LNCaP clone FGC (cell line): ENCODE data around the gene ISOC2.
"Not testable (repeated sequence)": the region's sequence is repeated elsewhere in the genome, so short reads cannot be mapped to it uniquely, and the experiment has no call there.

Experiments used
- DNase-seq: peaks from one replicate; pipeline ENCODE4 v3.0.0-alpha.2; 2011; ENCODE audit warnings: low read depth
- H3K4me3 ChIP-seq: 2 replicates; pipeline ENCODE4 v1.5.1; 2011; ENCODE audit warnings: mild to moderate bottlenecking, low read depth, low read length, control low read depth
- CTCF ChIP-seq: IDR thresholded peaks from 2 replicates; pipeline ENCODE4 v1.5.1; 2012; ENCODE audit warnings: mild to moderate bottlenecking; ENCODE audit not compliant: control insufficient read depth, insufficient read depth; ENCODE audit errors: extremely low read depth

Gene ISOC2

GRCh38 chr19:55449469-55449868 is 12.0 kb downstream of the ISOC2 start:
- H3K4me3 ChIP-seq: no peak overlapping the region
- no peak for TF ChIP-seq CTCF
- DNase-seq: no peak

- H3K4me3 ChIP-seq, DNase-seq: not testable (repeated sequence)
Measured at GRCh38 chr19:55448175-55448490, 13.3 kb downstream of the ISOC2 start.

- no peak for TF ChIP-seq CTCF
- H3K4me3 ChIP-seq: no peak overlapping the region
- DNase-seq: no peak
Measured at GRCh38 chr19:55447421-55448174, 13.8 kb downstream of the ISOC2 start.

- DNase-seq: no peak
- no peak overlapping the region for H3K4me3 ChIP-seq
- no peak for TF ChIP-seq CTCF
Measured at GRCh38 chr19:55446060-55446459, 15.4 kb downstream of the ISOC2 start.

GRCh38 chr19:55444646-55445045 is 16.8 kb downstream of the ISOC2 start:
- no peak overlapping the region for H3K4me3 ChIP-seq
- no peak for DNase-seq
- no peak for TF ChIP-seq CTCF

GRCh38 chr19:55443824-55444480 is 17.5 kb downstream of the ISOC2 start:
- no peak overlapping the region for H3K4me3 ChIP-seq
- TF ChIP-seq CTCF: no peak
- DNase-seq: no peak

GRCh38 chr19:55443045-55443823 is 18.2 kb downstream of the ISOC2 start, which contains the start of gene SHISA7:
Gene SHISA7, minus strand, starts transcription at chr19:55443300. Its CDS starts 437 bp downstream, at chr19:55442863.
- no peak for TF ChIP-seq CTCF
- DNase-seq: no peak
- H3K4me3 ChIP-seq: no peak within 1 kb of the TSS
